HepG2 (cell line): ENCODE measurements around the gene CADM4. TPM values are rescaled to one million over a fixed set of nuclear protein-coding genes. Genes with fewer than 3 reads are reported as not detected.

Experiments used
- ATAC-seq: fragments of 200-7000 bp; cut with Tn5 transposase; 3 replicates; pipeline ENCODE4 v1.9.1; 2020; ENCODE audit warnings: mild to moderate bottlenecking, moderate library complexity
- BruUV-seq: library from RNA; stranded (reverse); fragments of 400-500 nt; replicated peaks from 2 replicates; lab custom pipeline; 2021; lab: Mats Ljungman, UMichigan
- CTCF ChIA-PET: fragments of 300-600 bp; formaldehyde crosslinking; extraction: SDS; loops from one replicate; lab custom pipeline; 2021; ENCODE audit warnings: low total read pairs, inconsistent platforms, low intra/inter-chr PET ratio; lab: Yijun Ruan, JAX
- POLR2A ChIA-PET: fragments of 350-600 bp; sonication (Branson Sonifier 250); formaldehyde crosslinking; loops from one replicate; lab custom pipeline; 2020; ENCODE audit warnings: antibody characterized with exemption, inconsistent platforms; lab: Yijun Ruan, JAX
- DNase-seq: peaks from one replicate; pipeline ENCODE4 v3.0.0-alpha.2; 2015; ENCODE audit warnings: low spot score
- FAIRE-seq: peaks from 3 replicates; lab custom pipeline; 2011; peaks lifted over from hg19 to GRCh38; lab: Jason Lieb, UNC
- H2AFZ ChIP-seq: one replicate; pipeline ENCODE4 v1.6.1; 2011; ENCODE audit warnings: low read length, inconsistent platforms
- H3K27ac ChIP-seq: fragments of 300-600 bp; 3 replicates; pipeline ENCODE4 v1.8.0; 2011; ENCODE audit warnings: mixed run types, mild to moderate bottlenecking, mixed read lengths, low read length, inconsistent platforms; ENCODE audit not compliant: insufficient read depth; ENCODE audit errors: extremely low read length
- H3K27me3 ChIP-seq, 2 experiments: fragments of 200-600 bp in 1 of 2; 2 replicates in 1 of 2; 3 replicates in 1 of 2; pipeline versions ENCODE4 v1.6.0 to v1.8.0; 2011; ENCODE audit warnings: low read length in 2 of 2, mild to moderate bottlenecking in 2 of 2, moderate library complexity in 2 of 2, inconsistent platforms in 1 of 2; ENCODE audit not compliant: insufficient read depth in 2 of 2, control insufficient read depth in 1 of 2
- H3K36me3 ChIP-seq, 2 experiments: fragments of 200-600 bp in 1 of 2; replicated peaks in 1 of 2; 2 replicates in 1 of 2; 3 replicates in 1 of 2; pipeline versions ENCODE4 v1.5.1 to v1.8.0; 2011; ENCODE audit warnings: low read length in 2 of 2, inconsistent platforms in 1 of 2; ENCODE audit not compliant: insufficient read depth in 2 of 2, control insufficient read depth in 1 of 2
- H3K4me1 ChIP-seq: 2 replicates; pipeline ENCODE4 v1.5.1; 2012; ENCODE audit warnings: low read length, inconsistent platforms; ENCODE audit not compliant: insufficient read depth
- H3K4me2 ChIP-seq: 2 replicates; pipeline ENCODE4 v1.6.0; 2011; ENCODE audit warnings: low read depth, low read length, inconsistent platforms
- H3K4me3 ChIP-seq, 3 experiments: fragments of 200-600 bp in 1 of 3; sonication (generic), shearing (Covaris generic) in 1 of 3; replicated peaks in 1 of 3; 2 replicates each; pipeline ENCODE4 v1.5.1; 2011 to 2016; ENCODE audit warnings: low read length in 3 of 3, inconsistent platforms in 2 of 3, low read depth in 2 of 3, mild to moderate bottlenecking in 2 of 3, control low read depth in 1 of 3, mixed read lengths in 1 of 3; ENCODE audit not compliant: insufficient read depth in 1 of 3
- H3K79me2 ChIP-seq: one replicate; pipeline ENCODE4 v1.6.1; 2011; ENCODE audit warnings: low read length, inconsistent platforms; ENCODE audit not compliant: insufficient read depth
- H3K9ac ChIP-seq: 2 replicates; pipeline ENCODE4 v1.6.0; 2011; ENCODE audit warnings: mild to moderate bottlenecking, low read depth, low read length, inconsistent platforms; ENCODE audit not compliant: insufficient read depth
- H3K9me3 ChIP-seq: 2 replicates; pipeline ENCODE4 v1.5.1; 2012; ENCODE audit warnings: mild to moderate bottlenecking, low read length
- H4K20me1 ChIP-seq: 2 replicates; pipeline ENCODE4 v1.6.0; 2011; ENCODE audit warnings: inconsistent platforms, mild to moderate bottlenecking, low read length, moderate library complexity; ENCODE audit not compliant: insufficient read depth
- MAFK ChIP-seq, 2 experiments: IDR thresholded peaks in 1 of 2; conservative IDR thresholded peaks in 1 of 2; 2 replicates each; pipeline ENCODE4 v1.6.1; 2011; ENCODE audit warnings: improper control_type of control experiment in 2 of 2, low read length in 2 of 2
- MTF2 ChIP-seq: sonication (generic); formaldehyde crosslinking; IDR thresholded peaks from 2 replicates; pipeline ENCODE4 v1.5.0; 2020; ENCODE audit warnings: missing genetic modification reagents, borderline replicate concordance
- MYC ChIP-seq: sonication (generic); formaldehyde crosslinking; IDR thresholded peaks from 2 replicates; pipeline ENCODE4 v1.9.0; 2021; ENCODE audit warnings: missing genetic modification reagents, borderline replicate concordance
- XRCC5 ChIP-seq: fragments of 200-400 bp; formaldehyde crosslinking; optimal IDR thresholded peaks from 2 replicates; pipeline ENCODE3; 2017; ENCODE audit warnings: mild to moderate bottlenecking, low read length
- ZNF414 ChIP-seq: sonication (generic); formaldehyde crosslinking; IDR thresholded peaks from 2 replicates; pipeline ENCODE4 v1.5.0; 2020; ENCODE audit warnings: missing genetic modification reagents
- ZNF816 ChIP-seq: sonication (generic); formaldehyde crosslinking; IDR thresholded peaks from 2 replicates; pipeline ENCODE4 v1.8.0; 2022; ENCODE audit warnings: missing genetic modification reagents, mild to moderate bottlenecking, borderline replicate concordance
- WGBS: methylation state at CpG from one replicate; pipeline ENCODE4 v1.1.6; 2017; ENCODE audit warnings: low lambda C conversion rate; 5-methylcytosine and 5-hydroxymethylcytosine counted together
- in situ Hi-C: cut with HindIII; loops from 2 replicates; pipeline ENCODE4 v1.10.0; 2017; ENCODE audit warnings: low pct_unique_long_range_greater_than_20kb; ENCODE audit not compliant: extremely low pct_ligation_motif_present
- intact Hi-C: fragments of 100-400 bp; cut with micrococcal nuclease; formaldehyde crosslinking; loops from one replicate; pipeline ENCODE4 v1.10.0; 2022; ENCODE audit not compliant: unreplicated experiment
- polyA plus RNA-seq, 8 experiments: library from polyadenylated mRNA; depleted of rRNA in 3 of 8; stranded (reverse) in 7 of 8; unstranded in 1 of 8; fragments of >200 nt; fragmentation: Illumina TruSeq in 4 of 8; extraction: Trizol in 4 of 8; gene quantifications; 2 replicates each; pipeline versions ENCODE4 v1.2.1 to v1.2.3, GENCODE V29; 2011 to 2016; ENCODE audit warnings: low read depth in 4 of 8, missing spikeins in 1 of 8, mixed read lengths in 1 of 8; ENCODE audit not compliant: insufficient read depth in 1 of 8
- total RNA-seq, 5 experiments: library from RNA; depleted of rRNA; stranded (reverse); fragments of >200 nt; fragmentation: Illumina TruSeq; extraction: Trizol; gene quantifications; 2 replicates each; pipeline ENCODE4 v1.2.3, GENCODE V29; 2016; ENCODE audit warnings: low read depth in 1 of 5
- TF ChIP-seq, protein P1 (sequence below): fragments of 450-650 bp; IDR thresholded peaks from 2 replicates; pipeline ENCODE4 v1.6.1; 2017

CADM4 gene
- total and polyA plus RNA-seq, 2 of the 13 experiments (the other 11 are each of a cell fraction or from before 2014, with no cell fraction given) = 8.5 to 16.0 TPM

DNA sequence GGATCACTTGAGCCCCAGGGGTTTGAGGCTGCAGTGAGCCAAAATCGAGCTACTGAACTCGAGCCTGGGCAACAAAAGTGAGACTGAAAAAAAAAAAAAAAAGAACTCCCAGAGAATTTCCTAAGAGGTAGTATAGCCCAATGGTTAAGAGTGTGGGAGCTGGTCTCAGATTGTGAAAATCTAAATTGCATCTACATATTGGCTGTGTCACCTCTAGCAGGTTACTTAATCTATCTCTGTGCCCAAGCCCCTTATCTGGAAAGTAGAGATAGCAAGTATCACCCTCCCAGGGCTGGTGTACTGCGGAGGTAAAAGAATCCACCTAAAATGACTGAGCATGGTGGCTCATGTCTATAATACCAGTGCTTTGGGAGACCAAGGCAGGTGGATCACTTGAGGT is 34.0 kb upstream of the CADM4 start (continued):
- TF ChIP-seq ZNF816 (CRISPR knock-in tag) = no peak
- TF ChIP-seq, all 625 proteins: peak for 0

- H3K27ac ChIP-seq = no peak overlapping the region
Observed at GRCh38 chr19:43672061-43672679, 32.5 kb upstream of the CADM4 start.

More at GRCh38 chr19:43672061-43672679, 32.5 kb upstream of the CADM4 start:
- Histone ChIP-seq H2AFZ (no peak overlapping the region), H3K9me3 (no peaks in the 10 kb centered on the region), H3K4me2 (no peak overlapping the region), H3K4me1 (peaks cover 35% of the 10 kb centered on the region), H3K27me3 (peaks cover 0 to 19% of the 10 kb centered on the region in 2 experiments; a peak in 3 of 5 replicates), H3K36me3 (no peaks in the 10 kb centered on the region), H3K79me2 (no peaks in the 10 kb centered on the region), H3K9ac (no peak overlapping the region), H4K20me1 (no peaks in the 10 kb centered on the region), H3K4me3 (no peak overlapping the region)
- ATAC-seq (no peak), DNase-seq (no peak), FAIRE-seq (no peak)
- intact Hi-C loops = no loop called here
- 27% methylated on average over 6 of the region's 6 CpGs for WGBS
- TF ChIP-seq, protein P1, sequence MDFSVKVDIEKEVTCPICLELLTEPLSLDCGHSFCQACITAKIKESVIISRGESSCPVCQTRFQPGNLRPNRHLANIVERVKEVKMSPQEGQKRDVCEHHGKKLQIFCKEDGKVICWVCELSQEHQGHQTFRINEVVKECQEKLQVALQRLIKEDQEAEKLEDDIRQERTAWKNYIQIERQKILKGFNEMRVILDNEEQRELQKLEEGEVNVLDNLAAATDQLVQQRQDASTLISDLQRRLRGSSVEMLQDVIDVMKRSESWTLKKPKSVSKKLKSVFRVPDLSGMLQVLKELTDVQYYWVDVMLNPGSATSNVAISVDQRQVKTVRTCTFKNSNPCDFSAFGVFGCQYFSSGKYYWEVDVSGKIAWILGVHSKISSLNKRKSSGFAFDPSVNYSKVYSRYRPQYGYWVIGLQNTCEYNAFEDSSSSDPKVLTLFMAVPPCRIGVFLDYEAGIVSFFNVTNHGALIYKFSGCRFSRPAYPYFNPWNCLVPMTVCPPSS = no peak
- no peak for TF ChIP-seq MAFK (conservative IDR thresholded peaks at IDR 0.05 in 1 of 2, IDR thresholded peaks at IDR 0.05 in 1 of 2; ENCODE audit: low read length in 2 of 2)
- TF ChIP-seq ZNF414 (CRISPR knock-in tag) = no peak
- TF ChIP-seq MTF2 = no peak
- TF ChIP-seq XRCC5 = no peak
- no peak for TF ChIP-seq MYC (CRISPR knock-in tag)
- POLR2A ChIA-PET = no interaction called here
- CTCF ChIA-PET = no interaction called here
- in situ Hi-C loops = no loop called here
- BruUV-seq = no TSS peak
